IMR-90 (cell line): Measurements from ENCODE around the gene REPS1. TPM values are rescaled to one million over a fixed set of nuclear protein-coding genes. Genes with fewer than 3 reads are reported as not detected.

Experiments used
- ATAC-seq: fragments of 200-7000 bp; cut with Tn5 transposase; 2 replicates; pipeline ENCODE4 v1.9.1; 2020; ENCODE audit warnings: low read depth, mild to moderate bottlenecking, moderate library complexity
- BruUV-seq: library from RNA; stranded (reverse); fragments of 400-500 nt; replicated peaks from 2 replicates; lab custom pipeline; 2021; lab: Mats Ljungman, UMichigan
- CTCF ChIA-PET: fragments of 300-600 bp; formaldehyde crosslinking; extraction: SDS; loops from one replicate; lab custom pipeline; 2021; ENCODE audit warnings: antibody characterized with exemption; lab: Yijun Ruan, JAX
- POLR2A ChIA-PET: fragments of 300-600 bp; sonication (Branson Sonifier 250); formaldehyde crosslinking; loops from one replicate; lab custom pipeline; 2022; ENCODE audit warnings: antibody characterized with exemption; ENCODE audit not compliant: unreplicated experiment; lab: Charles Lee
- DNase-seq: peaks from one replicate; pipeline ENCODE4 v3.0.0; 2013
- H2AFZ ChIP-seq: replicated peaks from 2 replicates; pipeline ENCODE3; 2013; ENCODE audit warnings: low read length, mild to moderate bottlenecking; ENCODE audit not compliant: poor library complexity
- H2AK5ac ChIP-seq: 2 replicates; pipeline ENCODE4 v1.6.1; 2013; ENCODE audit warnings: low read depth, low read length, inconsistent platforms
- H2AK9ac ChIP-seq: replicated peaks from 2 replicates; pipeline ENCODE3; 2013; ENCODE audit warnings: mild to moderate bottlenecking, low read depth, low read length, moderate library complexity; ENCODE audit not compliant: poor library complexity
- H2BK120ac ChIP-seq: 2 replicates; pipeline ENCODE4 v1.6.1; 2013; ENCODE audit warnings: low read depth, low read length, inconsistent platforms
- H2BK15ac ChIP-seq: 3 replicates; pipeline ENCODE4 v1.6.1; 2013; ENCODE audit warnings: low read depth, low read length, inconsistent platforms
- H2BK20ac ChIP-seq: 2 replicates; pipeline ENCODE4 v1.6.1; 2013; ENCODE audit warnings: low read depth, mild to moderate bottlenecking, inconsistent platforms, low read length, moderate library complexity
- H2BK5ac ChIP-seq: 2 replicates; pipeline ENCODE4 v1.6.1; 2013; ENCODE audit warnings: mild to moderate bottlenecking, low read depth, low read length, inconsistent platforms; ENCODE audit not compliant: poor library complexity, severe bottlenecking
- H3K14ac ChIP-seq: replicated peaks from 2 replicates; pipeline ENCODE4 v1.6.1; 2013; ENCODE audit warnings: low read depth, low read length, inconsistent platforms
- H3K18ac ChIP-seq: 2 replicates; pipeline ENCODE4 v1.6.1; 2013; ENCODE audit warnings: low read depth, low read length, control low read depth
- H3K23ac ChIP-seq: 2 replicates; pipeline ENCODE4 v1.6.1; 2013; ENCODE audit warnings: low read depth, low read length, inconsistent platforms
- H3K27ac ChIP-seq: 2 replicates; pipeline ENCODE4 v1.5.1; 2013; ENCODE audit warnings: mild to moderate bottlenecking, control low read depth, low read length; ENCODE audit not compliant: insufficient read depth
- H3K27me3 ChIP-seq: 2 replicates; pipeline ENCODE4 v1.6.1; 2013; ENCODE audit warnings: low read length; ENCODE audit not compliant: control insufficient read depth, insufficient read depth
- H3K36me3 ChIP-seq: 2 replicates; pipeline ENCODE4 v1.6.1; 2013; ENCODE audit warnings: low read length, mixed read lengths; ENCODE audit not compliant: control insufficient read depth, insufficient read depth
- H3K4ac ChIP-seq: 2 replicates; pipeline ENCODE4 v1.6.1; 2013; ENCODE audit warnings: low read depth, low read length, inconsistent platforms
- H3K4me1 ChIP-seq: 2 replicates; pipeline ENCODE4 v1.6.1; 2013; ENCODE audit warnings: low read length, mixed read lengths; ENCODE audit not compliant: control insufficient read depth, insufficient read depth
- H3K4me2 ChIP-seq: 2 replicates; pipeline ENCODE4 v1.6.1; 2013; ENCODE audit warnings: low read depth, mild to moderate bottlenecking, control low read depth, low read length, moderate library complexity
- H3K4me3 ChIP-seq: 2 replicates; pipeline ENCODE4 v1.5.1; 2013; ENCODE audit warnings: low read depth, mild to moderate bottlenecking, control low read depth, low read length, moderate library complexity; ENCODE audit not compliant: insufficient read depth
- H3K56ac ChIP-seq: 2 replicates; pipeline ENCODE4 v1.6.1; 2013; ENCODE audit warnings: low read length, inconsistent platforms; ENCODE audit not compliant: insufficient read depth; ENCODE audit errors: extremely low read depth
- H3K79me1 ChIP-seq, 2 experiments: 2 replicates each; pipeline ENCODE4 v1.6.1; 2013; ENCODE audit warnings: low read length in 2 of 2, inconsistent platforms in 1 of 2, low read depth in 1 of 2
- H3K9ac ChIP-seq: 2 replicates; pipeline ENCODE4 v1.6.1; 2013; ENCODE audit warnings: low read depth, low read length, control low read depth
- H3K9me1 ChIP-seq: 2 replicates; pipeline ENCODE4 v1.6.1; 2013; ENCODE audit warnings: low read length, inconsistent platforms; ENCODE audit not compliant: insufficient read depth
- H3K9me3 ChIP-seq: 2 replicates; pipeline ENCODE4 v1.6.1; 2013; ENCODE audit warnings: low read length; ENCODE audit not compliant: control insufficient read depth, insufficient read depth
- H4K20me1 ChIP-seq: 2 replicates; pipeline ENCODE4 v1.6.1; 2013; ENCODE audit warnings: low read length, inconsistent platforms; ENCODE audit not compliant: insufficient read depth
- H4K5ac ChIP-seq: 2 replicates; pipeline ENCODE4 v1.6.1; 2013; ENCODE audit warnings: mild to moderate bottlenecking, low read depth, low read length, control low read depth
- H4K8ac ChIP-seq, 2 experiments: 2 replicates each; pipeline ENCODE4 v1.6.1; 2013; ENCODE audit warnings: low read depth in 2 of 2, low read length in 2 of 2, control low read depth in 1 of 2, inconsistent platforms in 1 of 2
- H4K91ac ChIP-seq: 2 replicates; pipeline ENCODE4 v1.6.1; 2013; ENCODE audit warnings: low read depth, low read length, inconsistent platforms; ENCODE audit not compliant: insufficient read depth
- NFE2L2 ChIP-seq: fragments of 150-350 bp; IDR thresholded peaks from 2 replicates; pipeline ENCODE4 v1.6.1; 2016; ENCODE audit warnings: low read depth, mild to moderate bottlenecking, low read length
- POLR2A ChIP-seq: IDR thresholded peaks from 2 replicates; pipeline ENCODE4 v1.6.1; 2012; ENCODE audit warnings: mild to moderate bottlenecking, low read depth, low read length
- RFX5 ChIP-seq: IDR thresholded peaks from 2 replicates; pipeline ENCODE4 v1.8.0; 2012; ENCODE audit warnings: low read depth, mild to moderate bottlenecking, low read length, moderate library complexity
- SMC3 ChIP-seq: fragments of 150-350 bp; IDR thresholded peaks from 2 replicates; pipeline ENCODE4 v1.6.1; 2016; ENCODE audit warnings: low read depth, mild to moderate bottlenecking, antibody characterized with exemption, low read length, moderate library complexity
- WGBS, 2 experiments: methylation state at CpG; one replicate each; pipeline versions ENCODE4 v1.1.5 to v1.1.7; 2013; ENCODE audit warnings: missing lambda C conversion rate in 2 of 2; ENCODE audit not compliant: insufficient read length in 1 of 2; ENCODE audit errors: extremely low coverage in 2 of 2; 5-methylcytosine and 5-hydroxymethylcytosine counted together
- dilution Hi-C: fragments of 300-500 bp; cut with HindIII; formaldehyde crosslinking; loops from one replicate; pipeline ENCODE4 v1.14.3; 2018; ENCODE audit warnings: low sequenced_read_pairs; ENCODE audit not compliant: unreplicated experiment
- in situ Hi-C: fragments of 300-500 bp; cut with MboI; formaldehyde crosslinking; loops from 3 replicates; pipeline ENCODE4 v1.14.3; 2019; ENCODE audit warnings: low sequenced_read_pairs, inconsistent platforms, mixed read lengths
- intact Hi-C: fragments of 100-400 bp; cut with micrococcal nuclease; formaldehyde crosslinking; loops from 2 replicates; pipeline ENCODE4 v1.10.0; 2022
- polyA plus RNA-seq, 3 experiments: library from polyadenylated mRNA; depleted of rRNA; stranded (reverse); fragments of >200 nt; gene quantifications; 2 replicates each; pipeline ENCODE4 v1.2.3, GENCODE V29; 2012; ENCODE audit warnings: low replicate concordance in 1 of 3
- total RNA-seq: library from RNA; depleted of rRNA; stranded (reverse); fragments of >200 nt; gene quantifications from 2 replicates; pipeline ENCODE4 v1.2.3, GENCODE V29; 2012

REPS1 gene
- total and polyA plus RNA-seq, 2 of the 4 experiments (the other 2 are of a cell fraction) = 21.9 to 24.2 TPM

DNA sequence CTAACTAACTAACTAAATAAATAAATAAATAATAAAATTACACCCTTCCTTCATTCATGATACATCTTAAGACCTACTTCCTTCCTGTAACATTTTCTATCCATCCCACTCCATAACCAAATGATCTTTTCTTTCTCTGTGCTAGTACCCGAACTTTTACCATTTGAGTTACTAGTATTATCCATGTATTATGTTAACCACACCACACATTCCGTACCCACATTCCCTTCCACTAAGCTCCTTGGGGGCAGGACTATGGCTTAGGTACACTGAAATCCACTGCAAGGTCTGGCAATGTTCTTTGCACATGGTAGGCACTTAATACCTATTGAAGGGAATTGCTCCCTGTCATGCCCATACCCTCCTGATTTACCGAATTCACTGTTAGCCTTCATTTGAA is 24.9 kb downstream of the REPS1 start:
- BruUV-seq = no TSS peak
- TF ChIP-seq NFE2L2 = no peak
- TF ChIP-seq SMC3 = no peak
- TF ChIP-seq POLR2A = no peak
- TF ChIP-seq RFX5 = no peak
- Histone ChIP-seq H3K4me2 (no peak overlapping the region), H3K18ac (no peak overlapping the region), H3K4me3 (no peak overlapping the region), H3K79me1 (peaks cover 25 to 40% of the 10 kb centered on the region in 2 experiments), H4K20me1 (no peaks in the 10 kb centered on the region), H3K23ac (no peak overlapping the region), H3K9ac (no peak overlapping the region), H3K14ac (no peak overlapping the region), H3K36me3 (no peaks in the 10 kb centered on the region), H3K4ac (no peak overlapping the region), H3K9me1 (no peaks in the 10 kb centered on the region), H3K27ac (no peak overlapping the region), H2AK9ac (no peak overlapping the region), H4K91ac (no peak overlapping the region), H4K5ac (no peak overlapping the region), H2BK120ac (no peak overlapping the region), H3K9me3 (no peaks in the 10 kb centered on the region), H3K4me1 (no peaks in the 10 kb centered on the region), H2AFZ (no peak overlapping the region), H3K27me3 (no peaks in the 10 kb centered on the region), H2BK5ac (no peak overlapping the region), H3K56ac (no peak overlapping the region), H2AK5ac (no peak overlapping the region), H2BK15ac (no peak overlapping the region), H4K8ac (no peak overlapping the region), H2BK20ac (no peak overlapping the region)
- no CpG with 5 or more reads among the region's 3 CpGs for WGBS, 2 experiments
- in situ Hi-C loops = no loop called here
- CTCF ChIA-PET = no interaction called here
- no peak for ATAC-seq
- dilution Hi-C loops = no loop called here
- no peak for DNase-seq
- POLR2A ChIA-PET = no interaction called here
- intact Hi-C loops = no loop called here
